ENCODE measurements around the gene XIRP1.

XIRP1 gene

DNA sequence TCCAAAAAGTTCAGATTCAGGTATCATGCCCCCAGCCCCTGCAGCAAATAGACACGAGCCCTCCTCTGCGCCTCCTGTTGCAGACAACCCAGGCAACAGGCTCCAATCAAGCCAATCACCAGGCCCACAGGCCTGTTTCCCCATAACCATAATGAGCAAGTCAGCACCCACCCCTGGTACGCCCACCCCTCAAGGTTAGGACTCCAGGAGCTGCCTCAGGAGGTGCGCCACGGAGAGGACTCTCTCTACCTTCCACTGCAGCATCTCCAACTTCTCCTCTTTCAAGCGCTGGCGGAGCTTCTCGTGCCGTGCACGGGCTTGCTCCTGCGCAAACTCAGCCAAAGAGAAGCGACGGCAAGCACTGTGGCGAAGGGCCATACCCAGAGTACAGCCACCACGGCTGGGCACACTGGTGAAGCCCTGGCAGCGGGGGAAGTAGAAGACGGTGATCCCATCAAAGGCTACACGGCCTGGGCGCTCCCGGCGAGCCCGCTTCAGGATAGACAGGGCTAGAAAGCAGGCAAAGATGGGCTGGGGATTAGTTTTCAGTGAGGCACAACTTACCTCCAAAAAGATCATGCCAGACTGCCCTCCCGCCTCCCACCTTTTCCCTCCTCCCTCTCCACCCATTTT is 47.5 kb downstream of the XIRP1 start:
- Histone ChIP-seq H4K20me1 (ENCODE audit: control insufficient read depth, insufficient read depth, low read depth, low read length) (no peaks in the 10 kb centered on the region; the same call in 1 of the 2 replicates), H3K9me3 (ENCODE audit: control insufficient read depth, insufficient read depth, low read length) (no peaks in the 10 kb centered on the region), H3K36me3 (ENCODE audit: control insufficient read depth, low read length) (peaks cover 76% of the 10 kb centered on the region), H3K4me2 (ENCODE audit: low read length) (no peak overlapping the region), H3K4me1 (ENCODE audit: control insufficient read depth, low read length) (peaks cover 62% of the 10 kb centered on the region), H3K27me3 (ENCODE audit: control insufficient read depth, low read length) (no peaks in the 10 kb centered on the region), H3F3A (ENCODE audit: control insufficient read depth, insufficient read depth) (peaks cover 22% of the 10 kb centered on the region), H3K27ac (ENCODE audit: low read depth, low read length) (no peak overlapping the region), H3K9me2 (replicated peaks; ENCODE audit: control insufficient read depth, low read length) (no peaks in the 10 kb centered on the region), H3K4me3 (ENCODE audit: low read length) (no peak overlapping the region), H3K79me2 (ENCODE audit: control insufficient read depth, low read length) (peaks cover 64% of the 10 kb centered on the region)
- TF ChIP-seq EZH2phosphoT487 (IDR thresholded peaks at IDR 0.05; ENCODE audit: borderline replicate concordance, low read length): no peak

DNA sequence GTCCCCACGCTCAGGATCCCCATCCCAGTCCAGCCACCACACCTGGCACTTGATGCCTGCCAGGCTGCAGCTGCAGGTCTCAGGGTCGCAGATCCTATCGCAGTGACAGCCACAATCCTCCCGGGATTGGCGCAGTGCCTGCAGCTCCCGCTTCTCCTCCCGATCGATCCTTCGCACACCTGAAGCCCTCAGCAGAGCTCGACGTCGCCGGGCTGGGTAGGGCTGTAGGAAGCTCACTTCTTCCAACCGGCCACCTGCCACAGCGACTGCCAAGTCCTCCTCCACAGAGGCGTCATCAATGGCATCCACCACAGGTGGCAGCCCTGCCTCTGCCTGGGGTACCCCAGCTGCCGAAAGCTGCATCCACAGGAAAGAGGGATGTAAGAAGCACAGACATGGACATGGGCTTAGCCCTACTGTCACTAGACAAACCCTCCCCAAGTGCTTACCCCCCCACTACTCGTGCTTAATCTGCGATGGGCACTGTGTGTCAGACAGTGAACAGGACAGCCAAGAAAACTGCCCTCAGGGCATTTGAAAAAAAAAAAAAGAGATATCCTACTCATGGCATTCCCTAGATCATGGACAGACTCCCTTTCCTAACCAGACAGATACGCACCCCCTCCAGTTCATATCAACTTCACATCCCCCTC is 48.2 kb downstream of the XIRP1 start:
- TF ChIP-seq, protein P1, sequence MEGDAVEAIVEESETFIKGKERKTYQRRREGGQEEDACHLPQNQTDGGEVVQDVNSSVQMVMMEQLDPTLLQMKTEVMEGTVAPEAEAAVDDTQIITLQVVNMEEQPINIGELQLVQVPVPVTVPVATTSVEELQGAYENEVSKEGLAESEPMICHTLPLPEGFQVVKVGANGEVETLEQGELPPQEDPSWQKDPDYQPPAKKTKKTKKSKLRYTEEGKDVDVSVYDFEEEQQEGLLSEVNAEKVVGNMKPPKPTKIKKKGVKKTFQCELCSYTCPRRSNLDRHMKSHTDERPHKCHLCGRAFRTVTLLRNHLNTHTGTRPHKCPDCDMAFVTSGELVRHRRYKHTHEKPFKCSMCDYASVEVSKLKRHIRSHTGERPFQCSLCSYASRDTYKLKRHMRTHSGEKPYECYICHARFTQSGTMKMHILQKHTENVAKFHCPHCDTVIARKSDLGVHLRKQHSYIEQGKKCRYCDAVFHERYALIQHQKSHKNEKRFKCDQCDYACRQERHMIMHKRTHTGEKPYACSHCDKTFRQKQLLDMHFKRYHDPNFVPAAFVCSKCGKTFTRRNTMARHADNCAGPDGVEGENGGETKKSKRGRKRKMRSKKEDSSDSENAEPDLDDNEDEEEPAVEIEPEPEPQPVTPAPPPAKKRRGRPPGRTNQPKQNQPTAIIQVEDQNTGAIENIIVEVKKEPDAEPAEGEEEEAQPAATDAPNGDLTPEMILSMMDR (IDR thresholded peaks at IDR 0.05; ENCODE audit: low read depth, low read length, poor library complexity, severe bottlenecking): no peak
- no peak for TF ChIP-seq EZH2phosphoT487 (IDR thresholded peaks at IDR 0.05; ENCODE audit: borderline replicate concordance, low read length)
- Histone ChIP-seq H3F3A (ENCODE audit: control insufficient read depth, insufficient read depth) (peaks cover 16% of the 10 kb centered on the region), H4K20me1 (ENCODE audit: control insufficient read depth, insufficient read depth, low read depth, low read length) (no peaks in the 10 kb centered on the region; the same call in 1 of the 2 replicates), H3K4me3 (ENCODE audit: low read length) (no peak overlapping the region), H3K9me2 (replicated peaks; ENCODE audit: control insufficient read depth, low read length) (no peaks in the 10 kb centered on the region), H3K27me3 (ENCODE audit: control insufficient read depth, low read length) (no peaks in the 10 kb centered on the region), H3K9me3 (ENCODE audit: control insufficient read depth, insufficient read depth, low read length) (no peaks in the 10 kb centered on the region), H3K4me1 (ENCODE audit: control insufficient read depth, low read length) (peaks cover 56% of the 10 kb centered on the region), H3K27ac (ENCODE audit: low read depth, low read length) (no peak overlapping the region), H3K4me2 (ENCODE audit: low read length) (no peak overlapping the region), H3K36me3 (ENCODE audit: control insufficient read depth, low read length) (peaks cover 79% of the 10 kb centered on the region), H3K79me2 (ENCODE audit: control insufficient read depth, low read length) (peaks cover 57% of the 10 kb centered on the region)

DNA sequence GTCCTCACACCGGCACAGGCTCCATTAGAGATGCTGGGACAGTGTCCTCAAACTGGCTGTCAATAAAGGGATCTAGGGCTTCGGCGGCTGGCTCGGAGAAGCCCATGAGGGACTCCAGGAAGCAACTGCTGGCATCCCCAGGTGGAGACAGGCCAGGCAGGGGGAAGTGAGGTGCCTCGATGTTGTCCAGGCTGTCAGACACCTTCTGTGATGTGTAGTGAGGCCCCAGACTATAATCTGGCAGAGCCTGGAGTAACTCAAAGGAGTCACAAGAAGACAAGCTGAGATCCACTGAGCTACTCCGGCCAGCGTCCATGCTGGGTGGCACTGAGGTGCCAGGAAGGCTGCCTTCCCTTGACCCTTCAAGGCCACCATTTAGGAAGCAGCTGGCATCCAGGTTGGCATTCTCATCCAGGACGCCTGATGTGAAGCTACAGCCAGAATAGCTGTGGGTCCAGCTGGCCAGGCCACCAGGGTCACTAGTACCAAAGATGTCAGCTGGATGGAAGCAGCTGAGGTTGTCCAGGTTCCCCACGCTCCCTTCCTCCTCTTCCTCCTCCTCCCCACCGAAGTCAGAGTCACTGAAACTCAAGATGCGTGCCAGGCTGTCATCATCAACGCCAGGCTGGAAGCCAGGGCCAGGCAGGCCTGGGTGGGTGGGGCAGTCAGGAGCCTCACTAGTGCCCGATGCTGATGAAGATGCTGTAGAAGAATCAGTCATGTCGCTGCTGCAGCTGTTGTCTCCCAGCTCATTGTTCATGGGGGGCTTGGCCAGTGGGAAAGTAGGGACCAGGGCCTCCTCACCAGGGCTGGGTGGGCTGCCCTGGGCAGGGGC is 49.1 kb downstream of the XIRP1 start:
- Histone ChIP-seq H3K27ac (ENCODE audit: low read depth, low read length) (no peak overlapping the region), H3K79me2 (ENCODE audit: control insufficient read depth, low read length) (peaks cover 49% of the 10 kb centered on the region), H3K4me2 (ENCODE audit: low read length) (no peak overlapping the region), H3K4me1 (ENCODE audit: control insufficient read depth, low read length) (peaks cover 46% of the 10 kb centered on the region), H3K9me3 (ENCODE audit: control insufficient read depth, insufficient read depth, low read length) (no peaks in the 10 kb centered on the region), H4K20me1 (ENCODE audit: control insufficient read depth, insufficient read depth, low read depth, low read length) (no peaks in the 10 kb centered on the region; the same call in 1 of the 2 replicates), H3K4me3 (ENCODE audit: low read length) (no peak overlapping the region), H3F3A (ENCODE audit: control insufficient read depth, insufficient read depth) (peaks cover 7% of the 10 kb centered on the region), H3K27me3 (ENCODE audit: control insufficient read depth, low read length) (no peaks in the 10 kb centered on the region), H3K9me2 (replicated peaks; ENCODE audit: control insufficient read depth, low read length) (no peaks in the 10 kb centered on the region), H3K36me3 (ENCODE audit: control insufficient read depth, low read length) (peaks cover 79% of the 10 kb centered on the region)
- TF ChIP-seq, protein P1 (IDR thresholded peaks at IDR 0.05; ENCODE audit: low read depth, low read length, poor library complexity, severe bottlenecking): no peak
- TF ChIP-seq EZH2phosphoT487 (IDR thresholded peaks at IDR 0.05; ENCODE audit: borderline replicate concordance, low read length): no peak

Data from DOHH2 (cell line).